Astrocyte (in vitro differentiated cells and primary cell): ENCODE data around the gene ALOX5.

Experiments used
- EZH2 ChIP-seq: IDR thresholded peaks from 2 replicates; pipeline ENCODE4 v1.6.1; 2012; ENCODE audit warnings: mild to moderate bottlenecking, low read length, inconsistent platforms; ENCODE audit not compliant: insufficient read depth
- TF ChIP-seq, protein P1 (sequence below): IDR thresholded peaks from 2 replicates; pipeline ENCODE4 v1.5.1; 2011; ENCODE audit warnings: low read depth, mild to moderate bottlenecking, inconsistent platforms, low read length, moderate library complexity; ENCODE audit not compliant: insufficient read depth

DNA sequence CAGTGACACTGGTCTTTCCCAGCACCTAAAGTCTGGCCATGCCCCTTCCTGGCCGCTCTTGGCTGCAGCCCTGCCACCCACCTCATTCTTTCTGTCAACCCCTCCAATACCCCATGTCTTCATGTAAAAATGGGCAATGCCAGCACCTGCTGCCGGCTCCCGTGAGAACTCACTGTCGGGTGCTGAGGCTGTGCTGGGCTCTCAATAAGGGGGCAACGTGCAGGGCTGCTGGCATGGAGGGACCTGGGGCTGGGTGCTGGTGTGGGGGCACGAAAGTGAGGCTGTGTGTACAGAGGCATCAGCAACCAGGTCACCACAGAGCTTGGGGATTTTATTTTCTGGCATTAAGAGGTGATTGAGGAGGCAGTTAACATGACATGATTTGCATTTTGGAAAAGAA is 65.3 kb downstream of the ALOX5 start:
- TF ChIP-seq, protein P1, sequence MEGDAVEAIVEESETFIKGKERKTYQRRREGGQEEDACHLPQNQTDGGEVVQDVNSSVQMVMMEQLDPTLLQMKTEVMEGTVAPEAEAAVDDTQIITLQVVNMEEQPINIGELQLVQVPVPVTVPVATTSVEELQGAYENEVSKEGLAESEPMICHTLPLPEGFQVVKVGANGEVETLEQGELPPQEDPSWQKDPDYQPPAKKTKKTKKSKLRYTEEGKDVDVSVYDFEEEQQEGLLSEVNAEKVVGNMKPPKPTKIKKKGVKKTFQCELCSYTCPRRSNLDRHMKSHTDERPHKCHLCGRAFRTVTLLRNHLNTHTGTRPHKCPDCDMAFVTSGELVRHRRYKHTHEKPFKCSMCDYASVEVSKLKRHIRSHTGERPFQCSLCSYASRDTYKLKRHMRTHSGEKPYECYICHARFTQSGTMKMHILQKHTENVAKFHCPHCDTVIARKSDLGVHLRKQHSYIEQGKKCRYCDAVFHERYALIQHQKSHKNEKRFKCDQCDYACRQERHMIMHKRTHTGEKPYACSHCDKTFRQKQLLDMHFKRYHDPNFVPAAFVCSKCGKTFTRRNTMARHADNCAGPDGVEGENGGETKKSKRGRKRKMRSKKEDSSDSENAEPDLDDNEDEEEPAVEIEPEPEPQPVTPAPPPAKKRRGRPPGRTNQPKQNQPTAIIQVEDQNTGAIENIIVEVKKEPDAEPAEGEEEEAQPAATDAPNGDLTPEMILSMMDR = no peak
- no peak for TF ChIP-seq EZH2
